ENCODE results near the gene INSIG1.

The INSIG1 gene

GRCh38 chr7:155297517-155298287, at the start of gene INSIG1:
INSIG1 (plus strand) TSS chr7:155297878; CDS start chr7:155298286, 408 bp downstream.
- DNase-seq (ENCODE audit: low read depth) = peak; percentile 30

- DNase-seq (ENCODE audit: low read depth) = no peak
Measured at GRCh38 chr7:155248366-155248756, 49.3 kb upstream of the INSIG1 start.

DNA sequence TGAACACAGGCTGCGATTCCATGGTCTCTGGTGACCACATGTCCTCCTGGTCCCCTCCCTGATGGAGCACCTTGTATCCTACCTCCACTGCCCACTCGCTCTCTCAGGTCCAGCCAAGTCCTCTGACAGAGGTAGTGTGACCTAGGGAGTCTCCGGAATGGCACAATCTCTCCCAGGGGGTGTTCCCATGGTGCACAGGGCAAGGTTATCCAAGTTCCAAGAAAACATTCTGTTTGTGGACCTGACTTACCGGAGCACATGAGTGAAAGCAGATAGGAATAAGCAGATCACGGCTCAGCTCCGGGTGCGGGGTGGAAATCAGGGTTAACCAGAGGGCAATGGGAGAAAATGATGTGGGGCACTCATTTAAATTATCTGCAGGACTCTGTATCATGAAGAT, 45.8 kb upstream of the INSIG1 start:
- DNase-seq (ENCODE audit: low read depth) = no peak

GRCh38 chr7:155252444-155252887, 45.2 kb upstream of the INSIG1 start:
- no peak for DNase-seq (ENCODE audit: low read depth)

- no peak for DNase-seq (ENCODE audit: low read depth)
Measured at GRCh38 chr7:155252892-155253501, 44.7 kb upstream of the INSIG1 start.

GRCh38 chr7:155254018-155254417, 43.7 kb upstream of the INSIG1 start:
- no peak for DNase-seq (ENCODE audit: low read depth)

DNA sequence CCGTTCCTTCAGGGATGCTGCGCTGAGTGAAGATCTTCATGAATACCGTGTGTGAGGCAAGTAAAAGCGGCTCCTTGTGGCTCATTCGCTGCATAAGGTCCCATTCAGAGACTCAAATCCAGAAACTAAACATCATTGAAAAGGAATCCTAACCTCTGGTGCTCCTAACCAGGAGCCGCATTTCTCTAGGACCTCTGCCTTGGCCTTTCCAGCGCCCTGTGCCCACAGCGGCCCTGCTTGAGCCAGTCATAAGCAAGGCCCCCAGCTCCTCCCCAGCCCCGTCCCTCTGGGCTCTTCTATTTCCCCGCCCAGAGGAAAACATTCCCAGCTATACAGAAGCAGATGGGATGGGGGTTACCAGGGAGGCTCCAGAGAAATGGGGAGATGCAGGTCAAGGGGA, 42.6 kb upstream of the INSIG1 start:
- no peak for DNase-seq (ENCODE audit: low read depth)

DNA sequence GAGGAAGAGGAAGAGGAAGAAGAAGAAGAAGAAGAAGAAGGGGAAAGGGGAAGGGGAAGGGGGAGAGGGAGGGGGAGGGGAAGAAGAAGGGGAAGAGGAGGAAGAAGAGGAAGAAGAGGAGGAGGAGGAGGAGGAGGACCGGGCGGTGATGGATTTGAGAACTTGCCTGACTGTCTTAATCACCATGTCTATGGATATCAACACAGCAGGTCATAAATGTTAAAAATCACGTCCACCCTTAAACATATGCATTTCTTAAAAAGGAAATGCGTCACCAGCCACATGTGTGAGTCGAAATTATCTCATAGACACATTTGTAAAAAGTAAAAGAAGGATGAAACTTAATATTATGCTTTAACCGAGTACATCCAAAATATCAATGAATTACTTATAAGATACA, 42.1 kb upstream of the INSIG1 start:
- no peak for DNase-seq (ENCODE audit: low read depth)

GRCh38 chr7:155256081-155256760, 41.5 kb upstream of the INSIG1 start:
- DNase-seq (ENCODE audit: low read depth) = no peak

DNA sequence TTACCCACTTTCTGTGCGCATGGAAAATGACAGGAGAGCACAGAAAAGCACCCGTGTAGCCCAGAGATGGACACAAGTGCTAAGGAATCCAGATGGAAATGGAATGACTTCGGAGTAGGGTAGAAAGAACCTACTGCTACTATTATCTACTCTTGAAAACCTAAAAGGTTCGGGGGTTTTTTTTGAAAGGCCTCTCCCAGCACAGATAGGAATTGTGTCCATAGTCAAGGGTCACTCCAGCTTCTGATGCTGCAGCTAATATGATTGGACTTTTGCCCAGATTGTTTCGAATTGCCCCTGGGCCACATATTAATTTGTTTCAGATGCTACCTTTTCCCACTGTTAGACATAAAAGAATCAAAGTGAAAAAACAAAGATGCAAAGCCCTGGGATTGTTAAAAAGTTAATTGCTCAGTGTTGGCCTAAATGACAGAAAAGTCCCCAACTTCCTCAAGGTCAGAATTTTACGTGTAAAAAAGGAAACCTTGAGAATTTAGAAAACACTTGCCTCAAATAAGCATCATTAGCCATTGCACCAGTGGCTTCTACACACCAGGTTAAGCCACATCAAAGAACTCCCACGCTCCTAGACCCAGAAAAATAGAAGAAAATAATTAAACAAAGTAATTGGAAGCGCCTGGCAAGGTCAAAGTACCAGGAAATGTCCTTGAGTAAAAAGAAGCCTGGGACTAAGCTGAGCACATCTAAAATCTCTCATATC, 40.8 kb upstream of the INSIG1 start:
- no peak for DNase-seq (ENCODE audit: low read depth)

DNA sequence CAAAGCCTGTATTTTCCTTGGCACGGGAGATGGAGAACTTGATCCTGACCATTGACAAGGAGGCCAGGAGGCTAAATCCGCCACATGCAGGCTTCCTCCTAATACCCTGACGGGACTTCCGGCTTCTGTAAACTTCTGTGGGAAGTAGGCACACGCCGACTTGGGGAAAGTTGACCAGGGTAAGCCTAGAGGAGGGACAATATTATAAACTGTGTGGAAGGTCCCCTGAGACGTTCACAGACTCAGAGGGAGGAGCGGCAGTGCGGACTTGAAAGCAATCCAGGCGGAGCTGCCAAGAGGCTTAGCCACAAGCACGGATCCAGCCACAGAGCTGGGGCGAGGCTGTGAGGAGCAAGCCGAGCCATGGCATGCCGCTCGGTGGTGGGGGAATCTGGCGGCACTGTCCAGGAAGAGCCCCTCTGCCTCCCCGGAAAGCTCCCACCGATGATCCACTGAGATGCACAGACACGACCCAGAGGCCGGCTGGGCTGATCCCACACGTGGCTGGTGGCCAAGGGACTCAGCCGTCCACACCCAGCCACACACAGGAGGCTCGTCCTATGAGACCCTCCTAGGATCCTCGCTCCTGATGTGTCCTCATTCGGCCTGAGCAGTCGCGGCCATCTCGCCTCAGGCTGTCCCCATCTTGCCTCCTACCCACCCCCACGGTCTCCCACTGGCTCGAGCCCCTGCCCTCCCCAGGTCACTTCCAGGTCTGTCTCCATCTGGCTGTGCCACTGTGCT, 40.0 kb upstream of the INSIG1 start:
- no peak for DNase-seq (ENCODE audit: low read depth)

- peak; percentile 49 for DNase-seq (ENCODE audit: low read depth)
Measured at GRCh38 chr7:155258226-155258560, 39.5 kb upstream of the INSIG1 start.

DNA sequence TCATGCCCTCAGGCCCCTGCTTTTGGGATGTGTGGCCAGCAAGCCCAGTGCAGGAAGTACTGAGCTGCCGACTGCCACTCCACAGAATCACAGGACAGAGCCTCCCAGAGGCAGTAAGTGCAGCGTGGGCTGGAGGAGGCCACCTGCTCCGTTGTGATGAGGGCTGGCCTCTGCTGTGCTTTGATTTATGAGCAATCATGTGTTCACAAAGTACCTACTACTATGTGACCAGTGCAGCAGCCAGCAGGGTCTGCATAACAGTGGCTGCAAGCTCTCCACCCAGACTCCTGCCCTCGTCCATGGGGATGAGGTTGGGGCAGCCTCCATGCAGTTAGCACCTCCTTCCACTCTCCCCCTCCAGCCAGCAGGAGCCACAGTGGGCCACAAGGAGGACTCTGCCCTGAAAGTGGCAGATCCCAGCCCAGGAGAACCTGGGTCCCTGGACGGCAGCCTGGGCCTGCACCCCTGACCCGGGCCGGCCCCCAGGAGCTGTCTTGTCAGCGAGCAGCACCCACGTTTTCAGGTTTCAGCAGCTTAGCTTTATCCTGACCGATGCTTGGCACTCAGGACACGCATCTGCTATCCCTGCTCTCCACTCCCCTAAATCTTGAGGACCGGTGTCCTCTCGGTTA, 37.7 kb upstream of the INSIG1 start:
- no peak for DNase-seq (ENCODE audit: low read depth)

GRCh38 chr7:155260498-155260872, 37.2 kb upstream of the INSIG1 start:
- no peak for DNase-seq (ENCODE audit: low read depth)

DNA sequence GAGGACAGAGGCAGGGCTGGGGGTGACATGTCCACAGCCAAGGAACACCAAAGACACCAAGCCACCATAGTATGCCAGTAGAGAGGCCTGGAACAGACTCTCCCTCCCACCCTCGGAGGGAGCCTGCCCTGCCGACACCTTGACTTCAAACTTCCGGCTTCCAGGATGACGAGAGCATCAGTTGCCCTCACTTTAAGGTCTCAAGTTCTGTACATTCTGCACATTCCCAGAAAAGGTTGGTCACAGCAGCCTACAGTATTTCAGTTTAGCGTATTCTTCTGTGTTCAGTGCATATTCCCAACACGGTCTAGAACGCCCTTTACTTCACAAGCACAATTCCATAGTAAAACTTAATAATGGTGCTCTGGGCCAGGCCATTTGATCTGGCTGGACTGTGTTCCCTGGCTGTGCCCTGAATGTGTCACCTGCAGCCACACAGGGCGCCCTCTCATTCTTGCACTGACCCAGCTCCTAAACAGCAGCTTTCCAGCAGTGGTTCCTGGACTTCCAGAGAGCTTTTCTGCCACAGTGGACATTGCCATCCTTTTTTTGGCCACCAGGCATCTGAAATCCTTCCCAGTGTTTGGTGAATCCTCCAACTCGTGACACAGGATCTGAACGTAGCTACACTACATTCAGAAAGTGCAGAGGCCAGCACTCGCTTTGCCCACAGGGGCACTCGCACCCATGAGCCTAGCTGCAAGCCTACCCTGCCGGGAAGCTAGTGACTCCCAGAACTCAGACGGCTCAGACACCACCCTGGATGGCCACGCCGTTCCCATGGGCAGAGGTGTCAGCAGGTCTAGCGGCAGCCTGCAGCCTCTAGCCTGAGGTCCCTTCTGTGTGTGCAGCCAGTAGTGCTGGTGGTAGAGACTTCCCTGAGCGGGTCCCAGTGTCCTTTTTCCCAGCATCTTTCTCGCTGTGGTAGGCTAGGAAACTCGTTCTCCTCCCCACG, 36.4 kb upstream of the INSIG1 start:
- no peak for DNase-seq (ENCODE audit: low read depth)

GRCh38 chr7:155262031-155262430, 35.6 kb upstream of the INSIG1 start:
- DNase-seq (ENCODE audit: low read depth) = no peak

- DNase-seq (ENCODE audit: low read depth) = no peak
Measured at GRCh38 chr7:155263051-155263450, 34.6 kb upstream of the INSIG1 start.

- no peak for DNase-seq (ENCODE audit: low read depth)
Measured at GRCh38 chr7:155263581-155264143, 34.0 kb upstream of the INSIG1 start.

GRCh38 chr7:155265144-155265543, 32.5 kb upstream of the INSIG1 start:
- no peak for DNase-seq (ENCODE audit: low read depth)

GRCh38 chr7:155265961-155266360, 31.7 kb upstream of the INSIG1 start:
- DNase-seq (ENCODE audit: low read depth) = no peak

Measured in HS-5 (cell line).